Dedifferentiated amniotic fluid mesenchymal stem cell (primary cell): Measurements from ENCODE around the gene ZBED6.

Experiments used
- DNase-seq: peaks from one replicate; pipeline ENCODE4 v3.0.0-alpha.2; 2016; ENCODE audit errors: extremely low spot score

The ZBED6 gene

DNA sequence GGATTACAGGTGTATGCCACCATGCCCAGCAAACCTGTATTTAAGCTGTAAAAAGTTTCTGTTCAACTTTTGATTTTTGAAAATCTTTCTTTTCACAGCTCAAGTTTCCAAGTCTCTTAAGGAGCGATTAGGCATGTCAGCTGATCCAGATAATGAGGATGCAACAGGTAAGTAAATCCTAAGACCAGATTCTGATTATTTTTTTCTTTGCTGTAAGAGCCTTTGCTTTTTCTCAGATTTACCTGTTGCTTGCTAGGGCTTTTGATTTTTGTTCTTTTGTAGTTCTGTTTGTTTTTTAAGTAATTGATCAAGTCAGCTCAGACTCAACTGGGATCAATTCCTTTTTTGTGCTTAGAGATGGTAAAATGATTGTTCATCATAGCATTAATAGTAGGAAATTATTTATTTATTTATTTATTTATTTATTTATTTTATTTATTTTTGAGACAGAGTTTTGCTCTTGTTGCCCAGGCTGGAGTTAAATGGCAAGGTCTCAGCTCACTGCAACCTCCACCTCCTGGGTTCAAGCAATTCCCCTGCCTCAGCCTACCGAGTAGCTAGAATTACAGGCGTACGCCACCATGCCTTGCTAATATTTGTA, 44.9 kb downstream of the ZBED6 start:
- DNase-seq: no peak

DNA sequence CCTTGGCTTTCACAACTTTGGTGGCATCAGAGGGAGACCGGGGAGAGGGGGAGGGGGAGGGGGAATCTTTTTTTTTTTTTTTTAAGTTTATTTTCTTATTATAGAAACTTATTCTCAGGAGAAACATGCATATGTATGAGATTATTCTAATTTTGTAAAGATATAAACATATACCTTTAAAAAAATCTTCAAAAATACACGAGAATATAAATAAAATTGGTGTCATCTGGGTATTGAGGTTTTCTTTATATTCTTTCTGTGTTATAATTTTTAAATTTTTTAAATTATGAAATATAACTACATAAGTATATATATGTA, 47.1 kb downstream of the ZBED6 start:
- DNase-seq: no peak

DNA sequence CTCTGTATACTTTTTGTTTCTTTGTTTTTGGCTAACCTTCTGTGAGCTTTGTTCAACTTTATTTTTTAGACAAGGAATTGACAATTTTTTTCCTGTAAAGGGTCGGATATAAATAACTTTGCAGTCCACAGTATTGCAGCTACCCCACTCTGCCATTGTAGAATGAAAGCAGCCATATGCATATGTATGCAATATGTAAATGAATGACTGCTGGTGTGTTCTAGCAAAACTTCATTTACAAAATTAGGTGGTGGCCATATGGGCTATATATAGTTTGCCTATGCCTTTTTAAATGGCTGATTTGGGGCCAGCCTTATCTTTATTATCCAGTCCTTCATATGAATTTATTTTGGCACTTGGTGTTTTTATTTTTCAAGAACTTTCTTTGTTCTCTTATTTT, 48.0 kb downstream of the ZBED6 start:
- no peak for DNase-seq
